GM10847 (cell line): Measurements from ENCODE around the gene NEURL3.

Experiments
- POLR2A ChIP-seq: IDR thresholded peaks from 2 replicates; pipeline ENCODE4 v1.6.1; 2011; ENCODE audit not compliant: insufficient read length; ENCODE audit errors: extremely low read depth

Gene NEURL3

GRCh38 chr2:96505231-96505889 is at the start of gene NEURL3:
Gene NEURL3 (minus strand): TSS chr2:96505357. CDS start chr2:96505286, 71 bp downstream.
- no peak for TF ChIP-seq POLR2A

GRCh38 chr2:96554293-96555145 is 49.4 kb upstream of the NEURL3 start:
- no peak for TF ChIP-seq POLR2A

- no peak for TF ChIP-seq POLR2A
Measured at GRCh38 chr2:96553176-96553956, 48.2 kb upstream of the NEURL3 start.

- no peak for TF ChIP-seq POLR2A
Measured at GRCh38 chr2:96552315-96553175, 47.4 kb upstream of the NEURL3 start.

- no peak for TF ChIP-seq POLR2A
Measured at GRCh38 chr2:96551605-96552314, 46.6 kb upstream of the NEURL3 start.

GRCh38 chr2:96550787-96551604 is 45.8 kb upstream of the NEURL3 start:
- no peak for TF ChIP-seq POLR2A

GRCh38 chr2:96549967-96550786 is 45.0 kb upstream of the NEURL3 start:
- TF ChIP-seq POLR2A: no peak

- no peak for TF ChIP-seq POLR2A
Measured at GRCh38 chr2:96549466-96549785, 44.3 kb upstream of the NEURL3 start.

- no peak for TF ChIP-seq POLR2A
Measured at GRCh38 chr2:96548558-96549465, 43.7 kb upstream of the NEURL3 start.

GRCh38 chr2:96547731-96548171 is 42.6 kb upstream of the NEURL3 start:
- no peak for TF ChIP-seq POLR2A

GRCh38 chr2:96547203-96547641 is 42.1 kb upstream of the NEURL3 start:
- no peak for TF ChIP-seq POLR2A

- TF ChIP-seq POLR2A: no peak
Measured at GRCh38 chr2:96546797-96547196, 41.6 kb upstream of the NEURL3 start.

GRCh38 chr2:96546321-96546720 is 41.2 kb upstream of the NEURL3 start:
- TF ChIP-seq POLR2A: no peak
